ENCODE measurements around the gene VAV2. TPM values are rescaled to one million over a fixed set of nuclear protein-coding genes. Genes with fewer than 3 reads are reported as not detected.
A peak's percentile ranks its signal among the peaks of the same experiment; 100 is the strongest.

Gene VAV2
- total and polyA plus RNA-seq, 8 donors: 25.3 to 44.1 (median 35.5) TPM

DNA sequence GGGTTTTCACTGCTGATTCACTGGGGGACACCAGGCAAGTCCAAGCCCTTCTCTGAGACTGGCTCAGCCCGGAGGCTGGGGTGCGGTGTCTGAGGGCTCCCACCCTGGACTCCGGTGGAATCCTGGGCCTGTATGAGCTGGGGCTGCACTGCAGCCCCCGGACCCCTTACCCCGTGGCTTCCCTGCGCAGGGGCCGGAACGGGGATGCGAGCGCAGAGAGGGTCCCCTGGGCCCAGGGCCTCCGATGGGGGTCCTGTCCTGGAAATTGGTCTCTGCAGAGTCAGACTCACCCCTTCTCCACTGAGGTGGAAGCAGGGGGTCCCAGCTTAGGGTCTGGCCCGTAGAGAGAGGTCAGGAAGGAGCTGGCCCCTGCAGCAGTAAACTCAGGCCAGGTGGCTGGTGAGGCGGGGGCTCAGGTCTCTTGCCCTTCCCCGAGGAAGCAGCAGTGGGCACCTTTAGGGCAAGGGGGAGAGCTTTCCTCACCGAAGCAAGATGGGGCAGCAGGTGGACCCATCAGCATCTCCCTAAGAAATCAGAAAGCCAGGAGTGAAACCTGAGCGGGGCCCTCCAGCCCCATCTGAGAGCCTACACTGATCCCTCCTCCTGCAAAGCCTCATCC lies 1.6 kb upstream of the VAV2 start:
- TF ChIP-seq, protein P1, sequence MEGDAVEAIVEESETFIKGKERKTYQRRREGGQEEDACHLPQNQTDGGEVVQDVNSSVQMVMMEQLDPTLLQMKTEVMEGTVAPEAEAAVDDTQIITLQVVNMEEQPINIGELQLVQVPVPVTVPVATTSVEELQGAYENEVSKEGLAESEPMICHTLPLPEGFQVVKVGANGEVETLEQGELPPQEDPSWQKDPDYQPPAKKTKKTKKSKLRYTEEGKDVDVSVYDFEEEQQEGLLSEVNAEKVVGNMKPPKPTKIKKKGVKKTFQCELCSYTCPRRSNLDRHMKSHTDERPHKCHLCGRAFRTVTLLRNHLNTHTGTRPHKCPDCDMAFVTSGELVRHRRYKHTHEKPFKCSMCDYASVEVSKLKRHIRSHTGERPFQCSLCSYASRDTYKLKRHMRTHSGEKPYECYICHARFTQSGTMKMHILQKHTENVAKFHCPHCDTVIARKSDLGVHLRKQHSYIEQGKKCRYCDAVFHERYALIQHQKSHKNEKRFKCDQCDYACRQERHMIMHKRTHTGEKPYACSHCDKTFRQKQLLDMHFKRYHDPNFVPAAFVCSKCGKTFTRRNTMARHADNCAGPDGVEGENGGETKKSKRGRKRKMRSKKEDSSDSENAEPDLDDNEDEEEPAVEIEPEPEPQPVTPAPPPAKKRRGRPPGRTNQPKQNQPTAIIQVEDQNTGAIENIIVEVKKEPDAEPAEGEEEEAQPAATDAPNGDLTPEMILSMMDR (IDR thresholded peaks at IDR 0.05): no peak
- intact Hi-C loops (cut with DNase I): loop anchor here in 1 of 2 donors (10.0 kb wide), 1 partner anchor 199 kb away; no protein-coding TSS in a partner anchor

DNA sequence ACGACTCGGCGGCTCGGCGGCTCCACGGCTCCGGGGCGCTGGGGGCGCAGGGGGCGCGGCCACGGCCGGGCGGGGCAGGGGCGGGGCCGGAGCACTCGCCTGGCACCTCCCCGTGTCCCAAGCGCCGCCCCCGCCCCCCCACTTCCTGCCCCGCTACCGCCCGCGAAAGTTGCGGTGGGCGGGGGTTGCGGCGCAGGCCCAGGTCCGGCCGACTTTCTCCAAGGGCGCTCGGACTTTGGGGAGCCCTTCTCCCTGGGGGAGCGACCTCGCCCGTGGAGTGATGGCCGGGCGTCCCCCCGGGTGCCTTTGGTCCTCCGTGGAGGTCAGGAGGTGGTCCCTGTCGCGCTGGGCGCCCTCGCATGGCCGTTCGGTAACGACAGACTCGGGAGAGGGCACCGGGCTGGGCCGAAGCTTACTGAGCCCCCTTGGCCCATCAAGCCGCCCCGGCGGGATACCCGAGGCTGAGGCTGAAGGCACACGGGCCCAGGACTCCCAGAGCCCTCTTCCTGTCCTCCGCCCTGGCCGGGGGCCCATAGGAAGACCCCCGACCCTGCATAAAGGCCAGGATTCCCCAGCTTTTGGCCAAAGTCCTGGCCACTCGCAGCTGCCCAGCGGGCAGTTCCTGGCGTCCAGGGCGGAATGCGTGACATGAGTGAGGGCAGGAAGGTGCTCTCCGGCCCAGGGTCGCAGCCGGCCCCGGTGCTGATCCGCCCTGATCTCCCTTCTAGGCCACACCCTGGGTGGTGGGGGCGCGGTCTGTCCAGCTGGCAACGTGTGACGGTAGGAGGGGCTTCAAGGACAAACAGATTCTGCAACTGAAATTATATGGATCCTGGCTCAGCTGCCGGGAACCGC lies 883 bp upstream of the VAV2 start:
- H3K9me3 ChIP-seq: no peaks in the 10 kb centered on the region
- H3K27me3 ChIP-seq: peaks cover 0 to 40% of the 10 kb centered on the region in 2 donors
- H3K4me3 ChIP-seq: peak overlapping the region; percentile 45 to 64
- TF ChIP-seq, protein P1 (IDR thresholded peaks at IDR 0.05): peak in 1 of 2 donors; percentile 11
- DNase-seq: peak; percentile 83 to 90 (median 88)
- H3K4me1 ChIP-seq: peaks cover 14 to 33% of the 10 kb centered on the region in 2 donors
- peak; percentile 86 for ATAC-seq
- no peaks in the 10 kb centered on the region for H3K36me3 ChIP-seq
- intact Hi-C loops (cut with DNase I): loop anchor here in 1 of 2 donors (10.0 kb wide), 1 partner anchor 198 kb away; no protein-coding TSS in a partner anchor
- H3K27ac ChIP-seq: peak overlapping the region; percentile 89 to 90

More for the DNA sequence above, 1.6 kb upstream of the VAV2 start:
- Histone ChIP-seq H3K4me1 (peaks cover 14 to 33% of the 10 kb centered on the region in 2 donors), H3K27ac (peak overlapping the region; percentile 89 to 90), H3K36me3 (no peaks in the 10 kb centered on the region), H3K27me3 (peaks cover 0 to 40% of the 10 kb centered on the region in 2 donors), H3K9me3 (no peaks in the 10 kb centered on the region), H3K4me3 (peak overlapping the region; percentile 45 to 64)
- ATAC-seq: no peak
- DNase-seq: no peak

DNA sequence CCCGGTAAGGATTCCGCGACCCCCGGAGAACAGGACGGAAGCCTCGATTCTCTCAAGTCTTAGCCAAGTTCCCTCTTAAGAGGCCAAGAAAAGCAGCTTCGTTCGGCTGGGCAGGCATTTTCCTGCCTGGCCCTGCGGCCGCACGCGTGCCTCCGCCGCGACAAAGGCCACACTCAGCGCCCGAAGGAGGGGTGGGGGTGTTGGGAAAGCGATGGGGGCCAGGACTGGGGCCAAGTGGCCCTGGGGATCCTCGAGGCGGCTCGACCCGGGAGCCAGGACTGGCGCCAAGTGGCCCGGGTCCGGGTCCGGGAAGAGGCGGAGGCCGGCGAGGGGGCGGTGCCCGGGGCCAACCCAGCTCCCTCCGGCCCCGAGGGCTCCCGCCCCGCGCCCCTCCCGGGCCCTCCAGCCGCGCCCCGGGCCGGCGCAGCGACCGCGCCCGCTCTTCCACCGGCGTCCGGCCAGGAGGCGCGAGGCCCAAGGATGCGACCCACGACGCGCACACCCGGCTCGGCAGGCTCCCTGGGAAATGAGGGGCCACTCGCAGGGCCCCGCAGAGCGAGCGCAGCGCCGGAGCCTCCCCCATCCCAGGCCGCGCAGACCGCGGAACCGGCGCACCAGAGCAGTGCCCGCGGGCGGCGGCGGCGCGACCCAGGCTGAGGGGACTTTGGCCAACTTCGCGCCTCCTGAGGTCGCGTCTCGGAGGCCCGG lies 756 bp downstream of the VAV2 start:
- no peaks in the 10 kb centered on the region for H3K9me3 ChIP-seq
- peak overlapping the region; percentile 64 to 83 for H3K4me3 ChIP-seq
- ATAC-seq (peak; percentile 4), DNase-seq (peak in 2 of 4 donors; percentile 36 to 82)
- peaks cover 14 to 40% of the 10 kb centered on the region in 2 donors for H3K4me1 ChIP-seq
- peaks cover 0 to 40% of the 10 kb centered on the region in 2 donors for H3K27me3 ChIP-seq
- no peaks in the 10 kb centered on the region for H3K36me3 ChIP-seq
- peak overlapping the region; percentile 59 to 89 for H3K27ac ChIP-seq
- TF ChIP-seq, protein P1 (IDR thresholded peaks at IDR 0.05): no peak
- intact Hi-C loops (cut with DNase I): loop anchor here in 1 of 2 donors (10.0 kb wide), 1 partner anchor 197 kb away; no protein-coding TSS in a partner anchor

DNA sequence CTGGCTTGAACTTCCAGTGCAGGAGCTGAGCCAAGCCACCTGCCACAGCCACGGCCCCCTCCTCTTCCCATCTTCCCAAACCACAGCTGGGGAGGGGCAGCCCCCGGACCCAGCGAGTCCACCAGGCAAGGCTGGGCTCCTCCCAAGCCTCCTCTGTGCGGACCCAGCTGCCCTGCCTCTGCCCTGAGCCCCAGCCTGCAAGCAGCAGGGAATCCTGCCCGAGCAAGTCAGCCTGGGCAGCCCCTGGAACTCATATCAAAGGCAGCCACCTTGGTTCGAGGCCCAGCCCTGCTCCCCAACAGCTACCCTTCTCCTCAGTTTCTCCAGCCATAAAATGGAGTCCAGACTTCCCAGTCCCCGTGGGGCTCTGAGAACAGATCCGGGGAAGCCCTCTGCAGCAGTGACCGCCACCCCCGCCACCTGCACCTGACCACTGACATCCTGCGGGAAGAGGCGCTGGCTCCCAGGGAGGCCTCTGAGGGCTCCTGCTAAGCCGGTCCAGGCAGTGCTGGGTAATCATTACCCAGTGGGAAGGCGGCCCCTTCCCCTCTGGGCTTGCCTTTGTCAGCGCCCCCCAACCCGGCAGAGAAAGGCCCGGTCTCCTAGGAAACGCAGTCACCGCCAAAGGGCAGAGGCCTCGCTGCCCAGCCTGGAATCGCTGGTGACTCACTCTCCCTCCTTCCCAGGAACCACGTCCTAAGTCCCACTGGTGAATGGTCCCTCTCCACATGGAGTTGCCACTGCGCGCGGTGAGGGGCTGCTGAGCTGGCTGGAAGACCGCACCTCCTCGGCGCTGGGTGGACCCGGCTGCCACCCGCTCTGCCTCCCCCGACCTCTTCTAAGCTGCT lies 1.5 kb downstream of the VAV2 start:
- H3K9me3 ChIP-seq: no peaks in the 10 kb centered on the region
- ATAC-seq (peak; percentile 20), DNase-seq (peak; percentile 49 to 78 (median 64))
- peak overlapping the region; percentile 59 to 89 for H3K27ac ChIP-seq
- intact Hi-C loops (cut with DNase I): loop anchor here in 1 of 2 donors (10.0 kb wide), 1 partner anchor 196 kb away; no protein-coding TSS in a partner anchor
- TF ChIP-seq, protein P1 (IDR thresholded peaks at IDR 0.05): no peak
- H3K4me1 ChIP-seq: peaks cover 14 to 40% of the 10 kb centered on the region in 2 donors
- no peaks in the 10 kb centered on the region for H3K36me3 ChIP-seq
- peaks cover 0 to 40% of the 10 kb centered on the region in 2 donors for H3K27me3 ChIP-seq
- peak overlapping the region; percentile 64 to 83 for H3K4me3 ChIP-seq

Measured in left lung (tissue), 10 donors.